ENCODE results near the gene KCNK18. TPM values are rescaled to one million over a fixed set of nuclear protein-coding genes. Genes with fewer than 3 reads are reported as not detected.

KCNK18 gene
- total RNA-seq, 1 donor from 2014 or later = not detected

- TF ChIP-seq, protein P1, sequence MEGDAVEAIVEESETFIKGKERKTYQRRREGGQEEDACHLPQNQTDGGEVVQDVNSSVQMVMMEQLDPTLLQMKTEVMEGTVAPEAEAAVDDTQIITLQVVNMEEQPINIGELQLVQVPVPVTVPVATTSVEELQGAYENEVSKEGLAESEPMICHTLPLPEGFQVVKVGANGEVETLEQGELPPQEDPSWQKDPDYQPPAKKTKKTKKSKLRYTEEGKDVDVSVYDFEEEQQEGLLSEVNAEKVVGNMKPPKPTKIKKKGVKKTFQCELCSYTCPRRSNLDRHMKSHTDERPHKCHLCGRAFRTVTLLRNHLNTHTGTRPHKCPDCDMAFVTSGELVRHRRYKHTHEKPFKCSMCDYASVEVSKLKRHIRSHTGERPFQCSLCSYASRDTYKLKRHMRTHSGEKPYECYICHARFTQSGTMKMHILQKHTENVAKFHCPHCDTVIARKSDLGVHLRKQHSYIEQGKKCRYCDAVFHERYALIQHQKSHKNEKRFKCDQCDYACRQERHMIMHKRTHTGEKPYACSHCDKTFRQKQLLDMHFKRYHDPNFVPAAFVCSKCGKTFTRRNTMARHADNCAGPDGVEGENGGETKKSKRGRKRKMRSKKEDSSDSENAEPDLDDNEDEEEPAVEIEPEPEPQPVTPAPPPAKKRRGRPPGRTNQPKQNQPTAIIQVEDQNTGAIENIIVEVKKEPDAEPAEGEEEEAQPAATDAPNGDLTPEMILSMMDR (IDR thresholded peaks at IDR 0.05) = no peak
- intact Hi-C loops (cut with micrococcal nuclease) = no loop called here
- H3K4me1 Mint-ChIP-seq = peaks cover 11% of the 10 kb centered on the region
- H3K27ac Mint-ChIP-seq = no peak overlapping the region
- CTCF ChIA-PET = interaction anchor here (1.1 to 1.9 kb wide), 4 partner anchors 33 to 379 kb away, joined by 3 to 17 read pairs (median 6); no protein-coding TSS in a partner anchor
- no peaks in the 10 kb centered on the region for H3K36me3 Mint-ChIP-seq (ENCODE audit: low read depth)
- DNase-seq (no peak), ATAC-seq (ENCODE audit: low read depth) (no peak)
- no peaks in the 10 kb centered on the region for H3K9me3 Mint-ChIP-seq
- H3K4me3 Mint-ChIP-seq = no peak overlapping the region
- peaks cover 66% of the 10 kb centered on the region for H3K27me3 Mint-ChIP-seq
- POLR2A ChIA-PET = interaction anchor here (0.5 kb wide), 1 partner anchor 375 kb away, joined by 7 read pairs; no protein-coding TSS in a partner anchor
Measured at GRCh38 chr10:117167346-117167788, 29.9 kb upstream of the KCNK18 start.

DNA sequence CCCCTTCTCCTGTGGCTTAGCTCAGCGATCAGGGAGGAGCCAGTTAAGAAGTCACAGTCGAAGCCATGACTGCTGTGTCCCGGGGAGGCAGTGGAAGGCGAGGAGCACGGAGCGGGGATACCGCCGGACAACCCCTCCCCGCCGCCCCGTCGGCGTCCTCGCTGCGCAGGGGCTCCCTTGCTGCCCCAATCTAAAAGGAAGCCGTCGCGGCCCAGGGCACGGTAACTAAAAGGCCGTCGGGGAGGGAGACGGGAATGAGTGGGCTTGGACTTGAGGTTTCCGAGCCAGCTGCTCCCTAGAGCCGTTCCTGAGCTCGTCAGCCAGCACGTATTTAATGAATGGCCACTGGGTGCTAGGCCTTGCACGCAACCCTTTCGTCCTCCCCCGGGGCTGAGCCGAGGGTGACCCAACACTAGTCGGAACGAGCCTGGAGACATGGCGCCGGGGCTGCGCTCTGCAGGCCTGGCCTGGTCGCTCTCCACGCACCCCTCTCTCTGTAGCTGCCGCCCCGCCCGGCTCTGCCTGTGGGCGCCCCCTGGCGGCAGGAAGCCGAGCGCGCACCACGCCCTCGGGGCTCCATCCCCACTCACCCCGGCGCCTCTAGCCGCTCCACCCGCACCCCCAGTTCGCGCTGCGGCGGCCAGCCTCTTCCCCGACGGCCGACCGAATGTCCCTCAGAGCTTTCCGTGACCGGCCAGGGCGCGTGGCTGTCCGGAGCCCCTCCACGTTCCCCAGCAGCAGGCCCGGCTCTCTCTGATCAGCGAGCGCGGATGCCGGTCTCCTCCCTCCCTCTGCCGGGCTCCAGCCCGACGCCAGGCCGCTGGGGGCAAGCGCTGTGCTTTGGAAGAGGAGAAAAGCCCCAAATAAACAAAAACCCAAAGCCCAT is 29.3 kb upstream of the KCNK18 start:
- CTCF ChIA-PET = interaction anchor here (0.7 to 1.9 kb wide), 6 partner anchors 9 to 380 kb away, joined by 3 to 17 read pairs (median 4); no protein-coding TSS in a partner anchor
- intact Hi-C loops (cut with micrococcal nuclease) = loop anchor here (1.0 to 2.0 kb wide), 2 partner anchors 33 to 371 kb away; no protein-coding TSS in a partner anchor

GRCh38 chr10:117168729-117169128 is 28.6 kb upstream of the KCNK18 start:
- no peak for ATAC-seq (ENCODE audit: low read depth)
- Mint-ChIP-seq H3K4me1 (peaks cover 7% of the 10 kb centered on the region), H3K4me3 (no peak overlapping the region), H3K27me3 (peaks cover 69% of the 10 kb centered on the region), H3K9me3 (no peaks in the 10 kb centered on the region), H3K36me3 (ENCODE audit: low read depth) (no peaks in the 10 kb centered on the region), H3K27ac (no peak overlapping the region)
- TF ChIP-seq, protein P1 (IDR thresholded peaks at IDR 0.05) = no peak
- ChIA-PET CTCF (interaction anchor here (0.7 to 1.9 kb wide), 7 partner anchors 10 to 381 kb away, joined by 3 to 17 read pairs (median 4); no protein-coding TSS in a partner anchor), POLR2A (no interaction called here)
- intact Hi-C loops (cut with micrococcal nuclease) = loop anchor here (1.0 to 2.0 kb wide), 2 partner anchors 34 to 371 kb away; no protein-coding TSS in a partner anchor
- DNase-seq = no peak

More for the DNA sequence above, 29.3 kb upstream of the KCNK18 start:
- POLR2A ChIA-PET = interaction anchor here (0.5 kb wide), 1 partner anchor 376 kb away, joined by 7 read pairs; no protein-coding TSS in a partner anchor
- Mint-ChIP-seq H3K4me1 (peaks cover 7% of the 10 kb centered on the region), H3K36me3 (ENCODE audit: low read depth) (no peaks in the 10 kb centered on the region), H3K27ac (no peak overlapping the region), H3K9me3 (no peaks in the 10 kb centered on the region), H3K27me3 (peaks cover 67% of the 10 kb centered on the region), H3K4me3 (no peak overlapping the region)
- TF ChIP-seq, protein P1 (IDR thresholded peaks at IDR 0.05) = no peak
- ATAC-seq (ENCODE audit: low read depth) = peak; percentile 75
- DNase-seq = peak; percentile 54

DNA sequence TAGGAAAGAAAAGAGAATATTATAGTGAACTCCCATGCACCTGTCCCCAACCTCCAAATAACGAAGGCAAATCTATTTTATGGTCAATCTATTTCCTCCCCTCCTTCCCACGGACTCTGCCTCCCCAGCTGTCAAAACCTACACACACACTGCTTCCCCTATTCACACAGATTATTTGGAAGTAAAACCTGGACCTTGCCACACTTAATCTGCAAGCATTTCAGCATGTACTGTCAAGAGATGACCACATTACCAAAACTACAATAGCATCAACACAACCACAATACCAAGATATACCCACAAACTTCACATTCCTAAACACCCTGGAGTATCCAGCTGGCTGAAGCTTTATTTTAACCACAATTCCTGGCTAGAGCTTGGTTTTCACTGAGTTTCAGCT is 27.8 kb upstream of the KCNK18 start:
- DNase-seq (no peak), ATAC-seq (ENCODE audit: low read depth) (no peak)
- Mint-ChIP-seq H3K9me3 (no peaks in the 10 kb centered on the region), H3K27ac (no peak overlapping the region), H3K4me1 (peaks cover 7% of the 10 kb centered on the region), H3K4me3 (no peak overlapping the region), H3K27me3 (peaks cover 65% of the 10 kb centered on the region), H3K36me3 (ENCODE audit: low read depth) (no peaks in the 10 kb centered on the region)
- POLR2A ChIA-PET = no interaction called here
- intact Hi-C loops (cut with micrococcal nuclease) = loop anchor here (2.0 kb wide), 1 partner anchor 35 kb away; no protein-coding TSS in a partner anchor
- TF ChIP-seq, protein P1 (IDR thresholded peaks at IDR 0.05) = no peak
- CTCF ChIA-PET = interaction anchor here (0.7 to 1.4 kb wide), 3 partner anchors 47 to 380 kb away, joined by 3 to 6 read pairs (median 3); no protein-coding TSS in a partner anchor

- Mint-ChIP-seq H3K27ac (no peak overlapping the region), H3K9me3 (no peaks in the 10 kb centered on the region), H3K27me3 (peaks cover 62% of the 10 kb centered on the region), H3K4me3 (no peak overlapping the region), H3K36me3 (ENCODE audit: low read depth) (no peaks in the 10 kb centered on the region), H3K4me1 (peaks cover 13% of the 10 kb centered on the region)
- DNase-seq = no peak
- intact Hi-C loops (cut with micrococcal nuclease) = no loop called here
- TF ChIP-seq, protein P1 (IDR thresholded peaks at IDR 0.05) = no peak
- POLR2A ChIA-PET = no interaction called here
- ATAC-seq (ENCODE audit: low read depth) = no peak
- CTCF ChIA-PET = interaction anchor here (1.1 to 1.4 kb wide), 2 partner anchors 46 to 373 kb away, joined by 3 to 6 read pairs; no protein-coding TSS in a partner anchor
Measured at GRCh38 chr10:117170244-117170643, 27.0 kb upstream of the KCNK18 start.
